ENCODE measurements around the gene COG5. TPM values are rescaled to one million over a fixed set of nuclear protein-coding genes. Genes with fewer than 3 reads are reported as not detected.

COG5 gene
- total RNA-seq, 1 donor from 2014 or later: 29.5 TPM

- no peaks in the 10 kb centered on the region for H3K4me1 Mint-ChIP-seq (ENCODE audit: low read depth, unreplicated experiment)
- peaks cover 8% of the 10 kb centered on the region for H3K9me3 Mint-ChIP-seq (ENCODE audit: unreplicated experiment)
- H3K4me3 Mint-ChIP-seq (ENCODE audit: unreplicated experiment): no peak overlapping the region
- H3K27me3 Mint-ChIP-seq (ENCODE audit: unreplicated experiment): peaks cover 2% of the 10 kb centered on the region
- DNase-seq: no peak
- peaks cover 15% of the 10 kb centered on the region for H3K36me3 Mint-ChIP-seq (ENCODE audit: unreplicated experiment)
- TF ChIP-seq CTCF (IDR thresholded peaks at IDR 0.05; ENCODE audit: partially characterized antibody, unreplicated experiment): no peak
- no peak overlapping the region for H3K27ac Mint-ChIP-seq (ENCODE audit: unreplicated experiment)
Observed at GRCh38 chr7:107534139-107534538, 29.6 kb downstream of the COG5 start.

GRCh38 chr7:107530751-107531150, 33.0 kb downstream of the COG5 start:
- Mint-ChIP-seq H3K27ac (ENCODE audit: unreplicated experiment) (no peak overlapping the region), H3K4me3 (ENCODE audit: unreplicated experiment) (no peak overlapping the region), H3K27me3 (ENCODE audit: unreplicated experiment) (peaks cover 2% of the 10 kb centered on the region), H3K9me3 (ENCODE audit: unreplicated experiment) (peaks cover 5% of the 10 kb centered on the region), H3K4me1 (ENCODE audit: low read depth, unreplicated experiment) (no peaks in the 10 kb centered on the region), H3K36me3 (ENCODE audit: unreplicated experiment) (peaks cover 15% of the 10 kb centered on the region)
- DNase-seq: no peak
- TF ChIP-seq CTCF (IDR thresholded peaks at IDR 0.05; ENCODE audit: partially characterized antibody, unreplicated experiment): no peak

GRCh38 chr7:107528461-107528860, 35.3 kb downstream of the COG5 start:
- Mint-ChIP-seq H3K4me3 (ENCODE audit: unreplicated experiment) (no peak overlapping the region), H3K4me1 (ENCODE audit: low read depth, unreplicated experiment) (no peaks in the 10 kb centered on the region), H3K27me3 (ENCODE audit: unreplicated experiment) (no peaks in the 10 kb centered on the region), H3K36me3 (ENCODE audit: unreplicated experiment) (no peaks in the 10 kb centered on the region), H3K9me3 (ENCODE audit: unreplicated experiment) (no peaks in the 10 kb centered on the region), H3K27ac (ENCODE audit: unreplicated experiment) (no peak overlapping the region)
- no peak for DNase-seq
- no peak for TF ChIP-seq CTCF (IDR thresholded peaks at IDR 0.05; ENCODE audit: partially characterized antibody, unreplicated experiment)

- H3K27me3 Mint-ChIP-seq (ENCODE audit: unreplicated experiment): no peaks in the 10 kb centered on the region
Observed at GRCh38 chr7:107527196-107527595, 36.5 kb downstream of the COG5 start.

GRCh38 chr7:107526672-107527071, 37.0 kb downstream of the COG5 start:
- Mint-ChIP-seq H3K36me3 (ENCODE audit: unreplicated experiment) (no peaks in the 10 kb centered on the region), H3K27ac (ENCODE audit: unreplicated experiment) (no peak overlapping the region), H3K27me3 (ENCODE audit: unreplicated experiment) (no peaks in the 10 kb centered on the region), H3K4me1 (ENCODE audit: low read depth, unreplicated experiment) (no peaks in the 10 kb centered on the region), H3K4me3 (ENCODE audit: unreplicated experiment) (no peak overlapping the region), H3K9me3 (ENCODE audit: unreplicated experiment) (no peaks in the 10 kb centered on the region)
- DNase-seq: no peak
- no peak for TF ChIP-seq CTCF (IDR thresholded peaks at IDR 0.05; ENCODE audit: partially characterized antibody, unreplicated experiment)

More at GRCh38 chr7:107527196-107527595, 36.5 kb downstream of the COG5 start:
- Mint-ChIP-seq H3K4me3 (ENCODE audit: unreplicated experiment) (no peak overlapping the region), H3K4me1 (ENCODE audit: low read depth, unreplicated experiment) (no peaks in the 10 kb centered on the region), H3K27ac (ENCODE audit: unreplicated experiment) (no peak overlapping the region), H3K9me3 (ENCODE audit: unreplicated experiment) (no peaks in the 10 kb centered on the region), H3K36me3 (ENCODE audit: unreplicated experiment) (no peaks in the 10 kb centered on the region)
- no peak for DNase-seq
- TF ChIP-seq CTCF (IDR thresholded peaks at IDR 0.05; ENCODE audit: partially characterized antibody, unreplicated experiment): no peak
